Hematopoietic multipotent progenitor cell treated with erythropoietin and hydrocortisone succinate and interleukin-3 and kit ligand, for 4 days (in vitro differentiated cells): Measurements from ENCODE around the gene NFX1.

Source experiments
- DNase-seq: peaks from one replicate; pipeline ENCODE4 v3.0.0-alpha.2; 2015

The NFX1 gene

GRCh38 chr9:33267151-33267767, 23.1 kb upstream of the NFX1 start:
- no peak for DNase-seq

- no peak for DNase-seq
These were observed 20.2 kb upstream of the NFX1 start for GRCh38 chr9:33270146-33270545.

GRCh38 chr9:33272061-33272460, 18.3 kb upstream of the NFX1 start:
- no peak for DNase-seq

GRCh38 chr9:33273266-33273971, 16.9 kb upstream of the NFX1 start:
- DNase-seq, result no peak

- no peak for DNase-seq
These were observed 16.4 kb upstream of the NFX1 start for GRCh38 chr9:33273972-33274328.

- DNase-seq, result no peak
These were observed 12.8 kb upstream of the NFX1 start for GRCh38 chr9:33277484-33277883.

- DNase-seq, result no peak
These were observed 4.8 kb upstream of the NFX1 start for GRCh38 chr9:33285502-33285901.

- peak; percentile 93 for DNase-seq
These were observed 3.2 kb upstream of the NFX1 start for GRCh38 chr9:33287087-33287490.

GRCh38 chr9:33288235-33288634, 2.1 kb upstream of the NFX1 start:
- no peak for DNase-seq

- DNase-seq, result no peak
These were observed 1.4 kb upstream of the NFX1 start for GRCh38 chr9:33288828-33289483.

GRCh38 chr9:33289496-33289895, 820 bp upstream of the NFX1 start:
- DNase-seq, result peak; percentile 42

GRCh38 chr9:33289936-33290246, 425 bp upstream of the NFX1 start:
- DNase-seq, result no peak

GRCh38 chr9:33291031-33291397, 698 bp downstream of the NFX1 start:
- DNase-seq, result no peak

- no peak for DNase-seq
These were observed 1.6 kb downstream of the NFX1 start for GRCh38 chr9:33291901-33292300.

- no peak for DNase-seq
These were observed 3.5 kb downstream of the NFX1 start for GRCh38 chr9:33293782-33294181.

GRCh38 chr9:33294670-33295432, 4.5 kb downstream of the NFX1 start:
- no peak for DNase-seq

GRCh38 chr9:33295571-33295970, 5.3 kb downstream of the NFX1 start:
- no peak for DNase-seq

GRCh38 chr9:33297432-33297831, 7.1 kb downstream of the NFX1 start:
- peak; percentile 92 for DNase-seq

GRCh38 chr9:33300546-33300945, 10.2 kb downstream of the NFX1 start:
- no peak for DNase-seq

GRCh38 chr9:33304362-33304761, 14.0 kb downstream of the NFX1 start:
- peak; percentile 32 for DNase-seq

GRCh38 chr9:33306037-33306436, 15.7 kb downstream of the NFX1 start:
- no peak for DNase-seq

- DNase-seq, result no peak
These were observed 16.8 kb downstream of the NFX1 start for GRCh38 chr9:33307067-33307466.

- DNase-seq, result no peak
These were observed 19.6 kb downstream of the NFX1 start for GRCh38 chr9:33309903-33310302.

- DNase-seq, result no peak
These were observed 20.4 kb downstream of the NFX1 start for GRCh38 chr9:33310748-33311147.
